GM12878 (cell line): ENCODE data around the gene NSMCE3. TPM values are rescaled to one million over a fixed set of nuclear protein-coding genes. Genes with fewer than 3 reads are reported as not detected.

Source experiments
- ASH2L ChIP-seq: fragments of 300-600, 200-600 bp; sonication (generic); IDR thresholded peaks from 2 replicates; pipeline ENCODE4 v1.6.1; 2017; ENCODE audit warnings: low read depth, mild to moderate bottlenecking, borderline replicate concordance
- ATF2 ChIP-seq: IDR thresholded peaks from 2 replicates; pipeline ENCODE4 v1.6.1; 2012; ENCODE audit warnings: low read length, inconsistent platforms
- BACH1 ChIP-seq: fragments of 450-650 bp; IDR thresholded peaks from 2 replicates; pipeline ENCODE4 v1.6.1; 2017; ENCODE audit warnings: mild to moderate bottlenecking, borderline replicate concordance
- BCL11A ChIP-seq: IDR thresholded peaks from 2 replicates; pipeline ENCODE4 v1.6.1; 2011; ENCODE audit warnings: low read depth, low read length
- BCL3 ChIP-seq: IDR thresholded peaks from 2 replicates; pipeline ENCODE4 v1.6.1; 2011; ENCODE audit warnings: borderline replicate concordance, low read depth, mild to moderate bottlenecking, moderate library complexity, low read length; ENCODE audit not compliant: insufficient read depth, poor library complexity, severe bottlenecking
- BRCA1 ChIP-seq: IDR thresholded peaks from 2 replicates; pipeline ENCODE4 v1.6.1; 2011; ENCODE audit warnings: low read depth, low read length, improper control_type of control experiment
- CREM ChIP-seq: IDR thresholded peaks from 2 replicates; pipeline ENCODE4 v1.6.1; 2014; ENCODE audit warnings: antibody characterized with exemption, low read depth
- DPF2 ChIP-seq: fragments of 450-650 bp; IDR thresholded peaks from 2 replicates; pipeline ENCODE4 v1.6.1; 2017; ENCODE audit warnings: mild to moderate bottlenecking
- ELK1 ChIP-seq: IDR thresholded peaks from 2 replicates; pipeline ENCODE4 v1.6.1; 2012; ENCODE audit warnings: low read depth, low read length, improper control_type of control experiment
- EP300 ChIP-seq, 2 experiments: fragments of 150-350 bp in 1 of 2; IDR thresholded peaks; 2 replicates each; pipeline ENCODE4 v1.6.1; 2011 to 2012; ENCODE audit warnings: low read depth in 2 of 2, low read length in 2 of 2, borderline replicate concordance in 1 of 2, improper control_type of control experiment in 1 of 2, inconsistent platforms in 1 of 2; ENCODE audit not compliant: control insufficient read depth in 1 of 2
- FOXM1 ChIP-seq: IDR thresholded peaks from 2 replicates; pipeline ENCODE4 v1.6.1; 2012; ENCODE audit warnings: low read depth, mild to moderate bottlenecking, inconsistent platforms, low read length, moderate library complexity
- HCFC1 ChIP-seq: fragments of 150-350 bp; IDR thresholded peaks from 2 replicates; pipeline ENCODE4 v1.6.1; 2014; ENCODE audit warnings: low read length
- IKZF2 ChIP-seq, 2 experiments: fragments of 450-650 bp; IDR thresholded peaks; 2 replicates each; pipeline ENCODE4 v1.6.1; 2017; ENCODE audit warnings: mild to moderate bottlenecking in 2 of 2, moderate library complexity in 2 of 2
- IRF5 ChIP-seq: fragments of 450-650 bp; IDR thresholded peaks from 2 replicates; pipeline ENCODE4 v1.6.1; 2017; ENCODE audit warnings: borderline replicate concordance
- JUND ChIP-seq: IDR thresholded peaks from 2 replicates; pipeline ENCODE4 v1.6.1; 2012; ENCODE audit warnings: low read depth, mild to moderate bottlenecking, low read length, improper control_type of control experiment, moderate library complexity
- KLF5 ChIP-seq: fragments of 450-650 bp; IDR thresholded peaks from 2 replicates; pipeline ENCODE4 v1.6.1; 2014; ENCODE audit warnings: mild to moderate bottlenecking; ENCODE audit not compliant: partially characterized antibody
- MEF2B ChIP-seq: fragments of 450-650 bp; IDR thresholded peaks from 2 replicates; pipeline ENCODE4 v1.6.1; 2018; ENCODE audit warnings: mild to moderate bottlenecking, moderate library complexity; ENCODE audit not compliant: partially characterized antibody, poor library complexity, severe bottlenecking
- MTA2 ChIP-seq: fragments of 450-650 bp; IDR thresholded peaks from 2 replicates; pipeline ENCODE4 v1.6.1; 2016; ENCODE audit warnings: low read depth, mild to moderate bottlenecking, moderate library complexity
- PKNOX1 ChIP-seq: fragments of 450-650 bp; IDR thresholded peaks from 2 replicates; pipeline ENCODE4 v1.6.1; 2016; ENCODE audit warnings: mild to moderate bottlenecking
- RCOR1 ChIP-seq: conservative IDR thresholded peaks from 2 replicates; pipeline ENCODE4 v1.6.1; 2012; ENCODE audit warnings: low read depth, low read length, improper control_type of control experiment
- SPI1 ChIP-seq: IDR thresholded peaks from 2 replicates; pipeline ENCODE4 v1.6.1; 2011; ENCODE audit warnings: low read depth, mild to moderate bottlenecking, low read length, moderate library complexity, borderline replicate concordance; ENCODE audit not compliant: insufficient read depth
- ZNF24 ChIP-seq: fragments of 450-650 bp; IDR thresholded peaks from 2 replicates; pipeline ENCODE4 v1.6.1; 2017; ENCODE audit warnings: antibody characterized with exemption, mild to moderate bottlenecking
- ZNF274 ChIP-seq: IDR thresholded peaks from one replicate; pipeline ENCODE4 v1.8.0; 2011; ENCODE audit not compliant: insufficient read length, insufficient read depth
- ZSCAN29 ChIP-seq: fragments of 450-650 bp; IDR thresholded peaks from 2 replicates; pipeline ENCODE4 v1.6.1; 2017; ENCODE audit warnings: mild to moderate bottlenecking, moderate library complexity
- polyA plus RNA-seq, 11 experiments: library from polyadenylated mRNA; depleted of rRNA in 4 of 11; unstranded in 6 of 11; stranded (reverse) in 5 of 11; fragments of >200 nt; fragmentation: Nextera tagmentation in 4 of 11; fragmentation: Illumina TruSeq in 1 of 11; extraction: Ambion mirVana in 4 of 11; extraction: Trizol in 1 of 11; gene quantifications; 1 replicate in 1 of 11; 2 replicates in 10 of 11; pipeline versions ENCODE4 v1.2.1 to v1.2.3, GENCODE V29; 2011 to 2016; ENCODE audit warnings: inconsistent platforms in 2 of 11, missing spikeins in 2 of 11, low read depth in 1 of 11
- total RNA-seq, 4 experiments: library from RNA; depleted of rRNA in 3 of 4; stranded (reverse); fragments of >200 nt in 3 of 4; fragmentation: Illumina TruSeq in 1 of 4; extraction: Trizol in 1 of 4; gene quantifications; 2 replicates each; pipeline versions ENCODE4 v1.2.1 to v1.2.3, GENCODE V29; 2013 to 2021

NSMCE3 gene
- total and polyA plus RNA-seq, 10 of the 15 experiments (the other 5 are each of a cell fraction or from before 2014, with no cell fraction given), result 3.7 to 30.0 (median 19.2) TPM

- TF ChIP-seq FOXM1, result peak; percentile 84; the same call in 1 of the 2 replicates
- peak; percentile 91 to 93 for TF ChIP-seq EP300 (IDR thresholded peaks at IDR 0.05; ENCODE audit: borderline replicate concordance in 1 of 2, control insufficient read depth in 1 of 2, low read depth in 2 of 2, low read length in 2 of 2)
- no peak for TF ChIP-seq JUND
- TF ChIP-seq MEF2B, result peak; percentile 90
- TF ChIP-seq MTA2, result peak; percentile 78
- TF ChIP-seq ZNF274, result no peak
- TF ChIP-seq PKNOX1, result 0 out of 2 replicates have a peak, but pooled peaks have one; percentile 8
- TF ChIP-seq BCL3, result peak; percentile 40
- TF ChIP-seq KLF5, result peak; percentile 49
- peak; percentile 63 for TF ChIP-seq BCL11A
- peak; percentile 43; the same call in 1 of the 2 replicates for TF ChIP-seq ELK1
- TF ChIP-seq IRF5, result no peak
- TF ChIP-seq ZSCAN29, result no peak
- no peak for TF ChIP-seq BRCA1
- TF ChIP-seq CREM, result peak; percentile 88
- peak; percentile 21; the same call in 1 of the 2 replicates for TF ChIP-seq SPI1
- TF ChIP-seq ASH2L, result 0 out of 2 replicates have a peak, but pooled peaks have one; percentile 24
- TF ChIP-seq RCOR1, result 0 out of 2 replicates have a peak, but pooled peaks have one; percentile 47
- TF ChIP-seq BACH1, result peak; percentile 46; the same call in 1 of the 2 replicates
- TF ChIP-seq DPF2, result peak; percentile 44; the same call in 1 of the 2 replicates
- TF ChIP-seq ZNF24, result no peak
- TF ChIP-seq ATF2, result peak; percentile 68
- TF ChIP-seq HCFC1, result peak; percentile 40; the same call in 1 of the 2 replicates
- TF ChIP-seq IKZF2 (IDR thresholded peaks at IDR 0.05), result peak; percentile 65 to 81; a peak in 3 of 4 replicates
These were observed at the start of gene NSMCE3 (continued) for GRCh38 chr15:29269485-29270168.
